ENCODE results near the gene TENT5C. TPM values are rescaled to one million over a fixed set of nuclear protein-coding genes. Genes with fewer than 3 reads are reported as not detected.

The TENT5C gene
- total RNA-seq, 1 donor from 2014 or later: 1.4 TPM

DNA sequence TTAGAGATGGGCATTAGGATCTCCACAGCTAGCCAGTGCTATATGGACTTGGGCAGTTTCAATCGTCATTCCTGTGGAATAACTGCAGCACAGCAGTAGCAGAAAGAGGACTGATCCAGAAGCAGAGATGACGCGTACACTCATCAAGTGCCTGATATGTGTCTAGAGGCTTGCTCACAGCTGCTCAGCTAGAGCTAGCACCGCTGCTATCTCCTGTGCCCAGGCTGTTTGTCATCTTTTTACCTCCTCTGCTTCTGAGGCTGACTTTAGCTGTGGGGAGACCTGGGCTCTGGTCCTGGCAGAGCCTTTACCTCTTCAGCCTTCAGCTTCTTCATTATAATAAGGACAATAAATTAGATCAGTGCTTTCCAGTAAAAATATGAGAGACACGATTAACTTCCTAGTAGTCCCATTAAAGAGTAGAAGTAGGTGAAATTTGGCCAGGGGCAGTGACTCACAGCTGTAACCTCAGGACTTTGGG is 5.3 kb downstream of the TENT5C start:
- H3K4me1 Mint-ChIP-seq: peaks cover 8% of the 10 kb centered on the region
- H3K36me3 Mint-ChIP-seq (ENCODE audit: low read depth): no peaks in the 10 kb centered on the region
- H3K27me3 Mint-ChIP-seq (ENCODE audit: low read depth): peaks cover 55% of the 10 kb centered on the region
- H3K9me3 Mint-ChIP-seq: no peaks in the 10 kb centered on the region
- TF ChIP-seq, protein P1, sequence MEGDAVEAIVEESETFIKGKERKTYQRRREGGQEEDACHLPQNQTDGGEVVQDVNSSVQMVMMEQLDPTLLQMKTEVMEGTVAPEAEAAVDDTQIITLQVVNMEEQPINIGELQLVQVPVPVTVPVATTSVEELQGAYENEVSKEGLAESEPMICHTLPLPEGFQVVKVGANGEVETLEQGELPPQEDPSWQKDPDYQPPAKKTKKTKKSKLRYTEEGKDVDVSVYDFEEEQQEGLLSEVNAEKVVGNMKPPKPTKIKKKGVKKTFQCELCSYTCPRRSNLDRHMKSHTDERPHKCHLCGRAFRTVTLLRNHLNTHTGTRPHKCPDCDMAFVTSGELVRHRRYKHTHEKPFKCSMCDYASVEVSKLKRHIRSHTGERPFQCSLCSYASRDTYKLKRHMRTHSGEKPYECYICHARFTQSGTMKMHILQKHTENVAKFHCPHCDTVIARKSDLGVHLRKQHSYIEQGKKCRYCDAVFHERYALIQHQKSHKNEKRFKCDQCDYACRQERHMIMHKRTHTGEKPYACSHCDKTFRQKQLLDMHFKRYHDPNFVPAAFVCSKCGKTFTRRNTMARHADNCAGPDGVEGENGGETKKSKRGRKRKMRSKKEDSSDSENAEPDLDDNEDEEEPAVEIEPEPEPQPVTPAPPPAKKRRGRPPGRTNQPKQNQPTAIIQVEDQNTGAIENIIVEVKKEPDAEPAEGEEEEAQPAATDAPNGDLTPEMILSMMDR (conservative IDR thresholded peaks at IDR 0.05): no peak
- DNase-seq (ENCODE audit: low read depth, low spot score): no peak
- H3K27ac Mint-ChIP-seq (ENCODE audit: unreplicated experiment): no peak overlapping the region
- peak overlapping the region; percentile 1 for H3K4me3 Mint-ChIP-seq

DNA sequence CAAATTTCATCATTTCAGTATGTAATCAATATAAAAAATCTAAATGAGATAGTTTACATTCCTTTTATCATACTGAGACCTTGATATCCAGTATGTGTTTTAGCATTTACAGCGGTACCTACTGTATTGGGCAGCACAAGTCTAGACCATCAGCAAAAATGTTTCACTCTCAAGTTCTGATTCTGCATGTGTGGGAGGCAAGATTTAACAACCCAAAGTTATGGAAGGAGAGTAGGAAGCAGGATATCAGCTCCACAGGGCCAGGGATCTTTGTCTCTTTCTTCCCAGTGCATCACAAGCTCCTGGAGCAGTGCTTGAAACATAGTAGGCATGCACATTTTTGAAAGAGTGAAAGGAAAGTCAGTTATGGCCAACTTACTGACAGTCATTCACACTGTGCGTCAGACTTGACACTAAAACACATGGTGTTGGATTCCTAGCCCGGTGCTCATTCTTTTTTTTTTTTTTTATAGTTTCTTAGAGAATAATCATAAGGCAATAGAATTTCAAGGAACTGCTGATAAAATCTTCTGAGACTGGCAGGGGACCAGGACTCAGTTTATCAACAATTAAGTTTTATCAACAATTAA is 6.1 kb downstream of the TENT5C start:
- peaks cover 47% of the 10 kb centered on the region for H3K27me3 Mint-ChIP-seq (ENCODE audit: low read depth)
- no peaks in the 10 kb centered on the region for H3K9me3 Mint-ChIP-seq
- TF ChIP-seq, protein P1 (conservative IDR thresholded peaks at IDR 0.05): no peak
- H3K4me3 Mint-ChIP-seq: no peak overlapping the region
- no peak for DNase-seq (ENCODE audit: low read depth, low spot score)
- H3K36me3 Mint-ChIP-seq (ENCODE audit: low read depth): no peaks in the 10 kb centered on the region
- H3K27ac Mint-ChIP-seq (ENCODE audit: unreplicated experiment): no peak overlapping the region
- peaks cover 3% of the 10 kb centered on the region for H3K4me1 Mint-ChIP-seq

DNA sequence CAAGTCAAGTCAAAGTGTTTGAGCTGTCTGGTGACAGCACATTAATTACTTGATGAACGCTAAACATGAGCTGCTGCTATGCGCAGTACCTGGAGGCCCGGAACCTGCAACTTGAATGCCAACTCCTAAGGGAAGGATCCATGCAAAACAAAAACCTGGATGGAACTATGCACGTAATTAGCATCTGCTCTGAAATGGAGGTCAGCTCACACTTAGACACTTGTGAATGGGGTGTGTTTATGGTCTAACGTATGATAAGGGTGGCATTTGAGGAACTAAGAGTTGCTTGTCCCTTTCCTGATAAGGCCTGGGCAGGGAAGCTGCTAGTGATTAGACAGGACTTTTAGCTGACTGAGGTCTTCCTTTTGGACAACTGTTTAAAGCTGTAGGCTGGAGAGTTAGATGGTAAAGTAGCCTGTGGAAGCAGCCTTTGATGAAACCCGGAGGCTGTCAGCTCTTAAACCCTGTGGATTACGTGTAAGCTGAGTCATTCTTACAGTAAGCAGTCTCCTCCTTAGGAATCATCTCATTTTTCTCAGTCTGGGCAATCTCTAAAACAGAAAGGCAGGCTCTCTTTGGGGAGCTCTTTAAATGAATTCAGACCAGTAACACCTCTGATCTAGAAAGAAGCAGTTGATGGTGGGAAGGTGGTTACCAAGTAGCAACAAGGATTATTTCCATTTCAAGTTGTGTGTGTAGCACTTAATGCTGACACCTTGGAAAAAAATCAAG is 6.8 kb downstream of the TENT5C start:
- H3K9me3 Mint-ChIP-seq: no peaks in the 10 kb centered on the region
- no peaks in the 10 kb centered on the region for H3K36me3 Mint-ChIP-seq (ENCODE audit: low read depth)
- TF ChIP-seq, protein P1 (conservative IDR thresholded peaks at IDR 0.05): no peak
- DNase-seq (ENCODE audit: low read depth, low spot score): no peak
- H3K4me1 Mint-ChIP-seq: no peaks in the 10 kb centered on the region
- peaks cover 40% of the 10 kb centered on the region for H3K27me3 Mint-ChIP-seq (ENCODE audit: low read depth)
- no peak overlapping the region for H3K4me3 Mint-ChIP-seq
- H3K27ac Mint-ChIP-seq (ENCODE audit: unreplicated experiment): no peak overlapping the region

DNA sequence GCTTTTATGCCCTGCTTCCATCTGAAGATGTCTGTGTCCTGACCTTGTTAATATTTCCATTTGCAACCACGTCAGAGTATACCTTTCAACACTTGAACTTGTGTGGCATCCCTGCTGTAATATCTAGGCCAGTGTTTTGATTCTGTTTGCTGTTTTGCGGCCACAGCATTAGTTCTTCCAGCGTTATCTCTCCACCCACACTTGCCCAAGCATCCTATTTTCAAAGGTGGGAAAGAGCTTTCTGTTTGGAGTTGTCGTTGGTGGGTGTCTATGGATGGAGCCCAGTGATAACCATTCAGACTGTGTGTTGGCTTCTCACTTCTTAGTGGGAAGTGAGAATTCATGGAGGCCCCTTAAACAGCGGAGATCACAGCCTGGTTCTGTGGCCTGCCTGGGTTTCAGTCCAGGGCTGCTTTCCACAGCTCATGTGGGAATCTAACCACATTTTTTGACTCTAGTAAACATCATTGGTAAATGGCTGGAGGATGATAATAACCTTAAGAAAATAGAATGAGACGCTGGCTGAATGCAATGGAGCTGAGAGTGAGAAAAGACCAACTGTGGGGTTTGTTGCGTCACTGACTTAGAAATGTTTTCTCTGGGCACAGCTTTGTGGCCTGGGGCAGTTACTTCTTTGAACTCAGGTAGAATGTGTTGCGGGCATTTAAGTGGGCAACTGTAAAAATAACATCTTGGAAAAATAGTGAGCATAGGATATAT is 7.6 kb downstream of the TENT5C start:
- Mint-ChIP-seq H3K36me3 (ENCODE audit: low read depth) (no peaks in the 10 kb centered on the region), H3K27me3 (ENCODE audit: low read depth) (peaks cover 33% of the 10 kb centered on the region), H3K27ac (ENCODE audit: unreplicated experiment) (no peak overlapping the region), H3K4me1 (no peaks in the 10 kb centered on the region), H3K4me3 (no peak overlapping the region), H3K9me3 (no peaks in the 10 kb centered on the region)
- no peak for DNase-seq (ENCODE audit: low read depth, low spot score)
- TF ChIP-seq, protein P1 (conservative IDR thresholded peaks at IDR 0.05): no peak

DNA sequence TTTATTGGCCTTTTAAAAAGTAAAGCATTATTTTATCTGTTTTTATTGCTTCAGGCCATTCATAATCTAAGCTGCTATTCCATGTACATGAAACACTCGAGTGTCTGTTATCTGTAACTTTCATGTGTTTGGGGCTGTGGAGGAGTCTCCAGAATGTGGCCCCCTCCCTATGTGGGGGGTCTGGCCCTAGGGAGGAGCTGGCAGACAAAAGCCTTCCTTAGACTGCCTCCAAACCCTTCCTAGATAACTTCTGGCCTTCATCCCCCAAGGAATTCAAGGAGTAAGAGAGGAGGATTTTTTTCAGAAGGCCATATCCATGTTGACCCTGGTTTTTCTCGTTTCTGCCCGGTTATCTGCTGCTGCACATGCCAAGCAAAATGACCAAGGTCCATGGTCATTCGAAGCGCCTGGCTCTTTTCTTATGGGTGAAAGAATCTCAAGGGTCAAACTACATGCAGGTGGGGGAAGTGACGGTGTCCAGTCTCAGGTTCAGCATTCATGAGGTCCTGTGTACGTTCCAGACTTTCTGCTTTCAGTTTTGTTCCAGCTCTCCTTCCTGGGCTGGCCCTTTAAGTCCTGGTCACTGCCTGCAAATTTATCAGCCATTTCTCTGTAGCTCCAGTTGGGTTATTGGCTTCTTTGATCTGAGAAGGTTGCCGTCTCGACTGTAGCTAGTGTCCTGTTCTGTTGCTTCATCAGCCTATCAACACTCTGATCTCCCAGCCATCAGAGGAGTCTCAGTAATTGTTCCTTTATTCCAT is 8.3 kb downstream of the TENT5C start:
- no peak for DNase-seq (ENCODE audit: low read depth, low spot score)
- Mint-ChIP-seq H3K4me1 (no peaks in the 10 kb centered on the region), H3K27ac (ENCODE audit: unreplicated experiment) (no peak overlapping the region), H3K9me3 (no peaks in the 10 kb centered on the region), H3K36me3 (ENCODE audit: low read depth) (no peaks in the 10 kb centered on the region), H3K4me3 (no peak overlapping the region), H3K27me3 (ENCODE audit: low read depth) (peaks cover 25% of the 10 kb centered on the region)
- TF ChIP-seq, protein P1 (conservative IDR thresholded peaks at IDR 0.05): no peak
